ENCODE data around the gene TCEA3.

TCEA3 gene

GRCh38 chr1:23424293-23425192, at the start of gene TCEA3:
Gene TCEA3, minus strand, starts transcription at chr1:23424748. Its CDS starts 115 bp downstream, at chr1:23424633.
- no peak for DNase-seq (ENCODE audit: low read depth)

- no peak for DNase-seq (ENCODE audit: low read depth)
These were observed 48.7 kb upstream of the TCEA3 start for GRCh38 chr1:23473037-23473800.

GRCh38 chr1:23472351-23473036, 47.9 kb upstream of the TCEA3 start:
- no peak for DNase-seq (ENCODE audit: low read depth)

- no peak for DNase-seq (ENCODE audit: low read depth)
These were observed 47.0 kb upstream of the TCEA3 start for GRCh38 chr1:23471473-23472075.

- no peak for DNase-seq (ENCODE audit: low read depth)
These were observed 45.9 kb upstream of the TCEA3 start for GRCh38 chr1:23470282-23471070.

GRCh38 chr1:23469372-23469982, 44.9 kb upstream of the TCEA3 start:
- DNase-seq (ENCODE audit: low read depth) = no peak

- DNase-seq (ENCODE audit: low read depth) = no peak
These were observed 42.0 kb upstream of the TCEA3 start for GRCh38 chr1:23466423-23466989.

- no peak for DNase-seq (ENCODE audit: low read depth)
These were observed 38.7 kb upstream of the TCEA3 start for GRCh38 chr1:23463286-23463685.

- no peak for DNase-seq (ENCODE audit: low read depth)
These were observed 38.2 kb upstream of the TCEA3 start for GRCh38 chr1:23462766-23463165.

GRCh38 chr1:23461050-23461449, 36.5 kb upstream of the TCEA3 start:
- DNase-seq (ENCODE audit: low read depth) = no peak

GRCh38 chr1:23460519-23460918, 36.0 kb upstream of the TCEA3 start:
- no peak for DNase-seq (ENCODE audit: low read depth)

- no peak for DNase-seq (ENCODE audit: low read depth)
These were observed 34.8 kb upstream of the TCEA3 start for GRCh38 chr1:23459338-23459757.

GRCh38 chr1:23456226-23456625, 31.7 kb upstream of the TCEA3 start:
- no peak for DNase-seq (ENCODE audit: low read depth)

- DNase-seq (ENCODE audit: low read depth) = no peak
These were observed 29.0 kb upstream of the TCEA3 start for GRCh38 chr1:23453455-23454000.

- no peak for DNase-seq (ENCODE audit: low read depth)
These were observed 27.5 kb upstream of the TCEA3 start for GRCh38 chr1:23452011-23452411.

- no peak for DNase-seq (ENCODE audit: low read depth)
These were observed 26.9 kb upstream of the TCEA3 start for GRCh38 chr1:23451441-23451840.

GRCh38 chr1:23450894-23451293, 26.3 kb upstream of the TCEA3 start:
- DNase-seq (ENCODE audit: low read depth) = no peak

- no peak for DNase-seq (ENCODE audit: low read depth)
These were observed 25.4 kb upstream of the TCEA3 start for GRCh38 chr1:23449958-23450357.

- DNase-seq (ENCODE audit: low read depth) = no peak
These were observed 24.8 kb upstream of the TCEA3 start for GRCh38 chr1:23449306-23449705.

GRCh38 chr1:23448846-23449245, 24.3 kb upstream of the TCEA3 start:
- no peak for DNase-seq (ENCODE audit: low read depth)
